Cardiac muscle cell (in vitro differentiated cells and primary cell): ENCODE measurements around the gene GLYR1. TPM values are rescaled to one million over a fixed set of nuclear protein-coding genes. Genes with fewer than 3 reads are reported as not detected.

Experiments used
- DNase-seq, 2 donors: peaks; one replicate each; pipeline versions ENCODE4 v3.0.0 to v3.0.0-alpha.2; 2010 to 2017; ENCODE audit warnings: low read depth in 1 of 2, low spot score in 1 of 2
- H3K27ac ChIP-seq: fragments of 200-600 bp; sonication (generic); 2 replicates; pipeline ENCODE4 v1.5.1; 2016
- H3K27me3 ChIP-seq: fragments of 200-600 bp; sonication (generic); 2 replicates; pipeline ENCODE4 v1.6.0; 2016; ENCODE audit warnings: control low read depth
- H3K36me3 ChIP-seq: fragments of 200-600 bp; sonication (generic); 2 replicates; pipeline ENCODE4 v1.5.1; 2016; ENCODE audit warnings: control low read depth
- H3K4me1 ChIP-seq: fragments of 200-600 bp; sonication (generic); 2 replicates; pipeline ENCODE4 v1.8.1; 2017; ENCODE audit warnings: low read depth, mild to moderate bottlenecking, mixed run types
- H3K4me3 ChIP-seq: fragments of 200-600 bp; sonication (generic); 2 replicates; pipeline ENCODE4 v1.5.1; 2016; ENCODE audit warnings: mild to moderate bottlenecking
- H3K9me3 ChIP-seq: fragments of 200-600 bp; sonication (generic); 2 replicates; pipeline ENCODE4 v1.5.1; 2017; ENCODE audit warnings: low read depth, mild to moderate bottlenecking, control low read depth
- CTCF ChIP-seq: IDR thresholded peaks from 2 replicates; pipeline ENCODE4 v1.5.1; 2012; ENCODE audit warnings: low read depth, mild to moderate bottlenecking, low read length
- polyA plus RNA-seq: library from polyadenylated mRNA; unstranded; fragments of >200 nt; fragmentation: Nextera tagmentation; extraction: Ambion mirVana; gene quantifications from 2 replicates; pipeline ENCODE4 v1.2.1, GENCODE V29; 2016
- total RNA-seq: library from RNA; depleted of rRNA; stranded (reverse); fragments of >200 nt; gene quantifications from 2 replicates; pipeline ENCODE4 v1.2.3, GENCODE V29; 2016

Gene GLYR1
- total and polyA plus RNA-seq, 2 experiments from 2014 or later: 38.0 to 65.5 TPM

GRCh38 chr16:4882633-4883285 is 35.7 kb upstream of the GLYR1 start:
- H3K36me3 ChIP-seq: peaks cover 48% of the 10 kb centered on the region
- H3K4me1 ChIP-seq: peaks cover 9% of the 10 kb centered on the region
- peak; percentile 34 to 63 for DNase-seq
- no peaks in the 10 kb centered on the region for H3K27me3 ChIP-seq
- no peak for TF ChIP-seq CTCF
- H3K4me3 ChIP-seq: no peak overlapping the region
- no peaks in the 10 kb centered on the region for H3K9me3 ChIP-seq
- peak overlapping the region; percentile 48 for H3K27ac ChIP-seq

GRCh38 chr16:4882000-4882632 is 35.0 kb upstream of the GLYR1 start:
- Histone ChIP-seq H3K27ac (peak overlapping the region; percentile 48), H3K27me3 (no peaks in the 10 kb centered on the region), H3K4me1 (peaks cover 9% of the 10 kb centered on the region), H3K9me3 (no peaks in the 10 kb centered on the region), H3K4me3 (no peak overlapping the region), H3K36me3 (peaks cover 51% of the 10 kb centered on the region)
- no peak for TF ChIP-seq CTCF
- peak in 1 of 2 donors; percentile 72 for DNase-seq

- Histone ChIP-seq H3K9me3 (no peaks in the 10 kb centered on the region), H3K4me1 (peaks cover 9% of the 10 kb centered on the region), H3K27me3 (no peaks in the 10 kb centered on the region), H3K36me3 (peaks cover 47% of the 10 kb centered on the region), H3K4me3 (no peak overlapping the region), H3K27ac (no peak overlapping the region)
- DNase-seq: no peak
- TF ChIP-seq CTCF: no peak
Measured at GRCh38 chr16:4880006-4880580, 33.0 kb upstream of the GLYR1 start.

- Histone ChIP-seq H3K9me3 (no peaks in the 10 kb centered on the region), H3K4me1 (peaks cover 9% of the 10 kb centered on the region), H3K36me3 (peaks cover 46% of the 10 kb centered on the region), H3K27ac (no peak overlapping the region), H3K27me3 (no peaks in the 10 kb centered on the region), H3K4me3 (no peak overlapping the region)
- TF ChIP-seq CTCF: no peak
- no peak for DNase-seq
Measured at GRCh38 chr16:4879049-4879448, 32.0 kb upstream of the GLYR1 start.

GRCh38 chr16:4877380-4877685 is 30.2 kb upstream of the GLYR1 start:
- no peak overlapping the region for H3K4me3 ChIP-seq
- DNase-seq: no peak
- H3K4me1 ChIP-seq: peaks cover 8% of the 10 kb centered on the region
- H3K27me3 ChIP-seq: no peaks in the 10 kb centered on the region
- TF ChIP-seq CTCF: no peak
- peaks cover 60% of the 10 kb centered on the region for H3K36me3 ChIP-seq
- H3K9me3 ChIP-seq: no peaks in the 10 kb centered on the region
- H3K27ac ChIP-seq: no peak overlapping the region
